PC-9 (cell line): ENCODE results near the gene LINGO1. TPM values are rescaled to one million over a fixed set of nuclear protein-coding genes. Genes with fewer than 3 reads are reported as not detected.

ENCODE experiments used
- BruUV-seq: library from RNA; stranded (reverse); fragments of 400-500 nt; replicated peaks from 2 replicates; lab custom pipeline; 2021; lab: Mats Ljungman, UMichigan
- CTCF ChIA-PET: fragments of 300-600 bp; sonication (Branson Sonifier 250); formaldehyde crosslinking; loops from one replicate; lab custom pipeline; 2022; ENCODE audit warnings: antibody characterized with exemption; lab: Charles Lee
- POLR2A ChIA-PET: fragments of 300-600 bp; sonication (Branson Sonifier 250); formaldehyde crosslinking; loops from one replicate; lab custom pipeline; 2022; ENCODE audit warnings: antibody characterized with exemption; ENCODE audit not compliant: unreplicated experiment; lab: Charles Lee
- DNase-seq, 2 experiments: peaks; one replicate each; pipeline versions ENCODE4 v3.0.0 to v3.0.0-alpha.2; 2015 to 2022; ENCODE audit warnings: mixed read lengths in 1 of 2
- H2AFZ ChIP-seq: fragments of 200-600 bp; sonication (generic); 2 replicates; pipeline ENCODE4 v1.8.1; 2017; ENCODE audit warnings: antibody characterized with exemption
- H3F3A ChIP-seq: fragments of 200-600 bp; sonication (generic); 2 replicates; pipeline ENCODE4 v1.8.1; 2017; ENCODE audit warnings: antibody characterized with exemption, mild to moderate bottlenecking, low read depth; ENCODE audit not compliant: insufficient read depth
- H3K27ac ChIP-seq: fragments of 200-600 bp; sonication (generic); 2 replicates; pipeline ENCODE4 v1.6.1; 2016; ENCODE audit warnings: mixed run types
- H3K27me3 ChIP-seq: fragments of 200-600 bp; sonication (generic); 2 replicates; pipeline ENCODE4 v1.6.1; 2016; ENCODE audit warnings: low read depth, mixed run types; ENCODE audit not compliant: insufficient read depth
- H3K36me3 ChIP-seq: fragments of 200-600 bp; sonication (generic); 2 replicates; pipeline ENCODE4 v1.6.1; 2016; ENCODE audit warnings: low read depth, mixed run types
- H3K4me1 ChIP-seq: fragments of 200-600 bp; sonication (generic); replicated peaks from 2 replicates; pipeline ENCODE4 v1.6.1; 2016; ENCODE audit warnings: mixed run types; ENCODE audit not compliant: insufficient read depth
- H3K4me2 ChIP-seq: fragments of 200-600 bp; sonication (generic); 2 replicates; pipeline ENCODE4 v1.6.1; 2017; ENCODE audit warnings: mixed run types
- H3K4me3 ChIP-seq: fragments of 200-600 bp; sonication (generic); 2 replicates; pipeline ENCODE4 v1.6.1; 2016; ENCODE audit warnings: mixed run types
- H3K79me2 ChIP-seq: fragments of 200-600 bp; sonication (generic); 2 replicates; pipeline ENCODE4 v1.6.1; 2017; ENCODE audit warnings: low read depth, mixed run types
- H3K9me2 ChIP-seq: fragments of 200-600 bp; sonication (generic); 2 replicates; pipeline ENCODE4 v1.8.1; 2017; ENCODE audit warnings: mild to moderate bottlenecking; ENCODE audit not compliant: insufficient read depth
- H3K9me3 ChIP-seq: fragments of 200-600 bp; sonication (generic); 2 replicates; pipeline ENCODE4 v1.8.1; 2016; ENCODE audit warnings: low read depth; ENCODE audit not compliant: insufficient read depth
- H4K20me1 ChIP-seq: fragments of 200-600 bp; sonication (generic); 2 replicates; pipeline ENCODE4 v1.8.1; 2017; ENCODE audit not compliant: insufficient read depth
- EZH2 ChIP-seq: fragments of 200-600 bp; sonication (generic); IDR thresholded peaks from 2 replicates; pipeline ENCODE4 v1.8.0; 2017; ENCODE audit warnings: antibody characterized with exemption, low read depth
- intact Hi-C: fragments of 100-400 bp; cut with micrococcal nuclease; formaldehyde crosslinking; loops from one replicate; pipeline ENCODE4 v1.10.0; 2022; ENCODE audit not compliant: unreplicated experiment
- total RNA-seq: library from RNA; stranded (reverse); gene quantifications from 2 replicates; pipeline ENCODE4 v1.2.3, GENCODE V29; 2021
- TF ChIP-seq, protein P1 (sequence below): fragments of 200-600 bp; sonication (generic); conservative IDR thresholded peaks from 2 replicates; pipeline ENCODE4 v1.6.1; 2017; ENCODE audit warnings: mixed run types, antibody characterized with exemption, mild to moderate bottlenecking, moderate library complexity

LINGO1 gene
- total RNA-seq, 1 experiment from 2014 or later: not detected

- Histone ChIP-seq H3K9me3 (no peaks in the 10 kb centered on the region), H3K9me2 (no peaks in the 10 kb centered on the region), H3K27ac (no peak overlapping the region), H3F3A (no peaks in the 10 kb centered on the region), H3K4me2 (no peak overlapping the region), H4K20me1 (no peaks in the 10 kb centered on the region), H3K4me3 (no peak overlapping the region), H3K36me3 (no peaks in the 10 kb centered on the region), H3K4me1 (no peaks in the 10 kb centered on the region), H3K27me3 (peaks cover 46% of the 10 kb centered on the region), H3K79me2 (no peaks in the 10 kb centered on the region), H2AFZ (no peak overlapping the region)
- BruUV-seq: no TSS peak
- CTCF ChIA-PET: no interaction called here
- no peak for TF ChIP-seq EZH2
- TF ChIP-seq, protein P1, sequence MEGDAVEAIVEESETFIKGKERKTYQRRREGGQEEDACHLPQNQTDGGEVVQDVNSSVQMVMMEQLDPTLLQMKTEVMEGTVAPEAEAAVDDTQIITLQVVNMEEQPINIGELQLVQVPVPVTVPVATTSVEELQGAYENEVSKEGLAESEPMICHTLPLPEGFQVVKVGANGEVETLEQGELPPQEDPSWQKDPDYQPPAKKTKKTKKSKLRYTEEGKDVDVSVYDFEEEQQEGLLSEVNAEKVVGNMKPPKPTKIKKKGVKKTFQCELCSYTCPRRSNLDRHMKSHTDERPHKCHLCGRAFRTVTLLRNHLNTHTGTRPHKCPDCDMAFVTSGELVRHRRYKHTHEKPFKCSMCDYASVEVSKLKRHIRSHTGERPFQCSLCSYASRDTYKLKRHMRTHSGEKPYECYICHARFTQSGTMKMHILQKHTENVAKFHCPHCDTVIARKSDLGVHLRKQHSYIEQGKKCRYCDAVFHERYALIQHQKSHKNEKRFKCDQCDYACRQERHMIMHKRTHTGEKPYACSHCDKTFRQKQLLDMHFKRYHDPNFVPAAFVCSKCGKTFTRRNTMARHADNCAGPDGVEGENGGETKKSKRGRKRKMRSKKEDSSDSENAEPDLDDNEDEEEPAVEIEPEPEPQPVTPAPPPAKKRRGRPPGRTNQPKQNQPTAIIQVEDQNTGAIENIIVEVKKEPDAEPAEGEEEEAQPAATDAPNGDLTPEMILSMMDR: no peak
- intact Hi-C loops: no loop called here
- no peak for DNase-seq
- POLR2A ChIA-PET: no interaction called here
Observed at GRCh38 chr15:77582763-77583162, 49.9 kb downstream of the LINGO1 start.

GRCh38 chr15:77581896-77582569 lies 50.7 kb downstream of the LINGO1 start:
- Histone ChIP-seq H3K27ac (no peak overlapping the region), H2AFZ (no peak overlapping the region), H4K20me1 (no peaks in the 10 kb centered on the region), H3K4me2 (no peak overlapping the region), H3K27me3 (peaks cover 53% of the 10 kb centered on the region), H3K79me2 (no peaks in the 10 kb centered on the region), H3K9me3 (no peaks in the 10 kb centered on the region), H3K36me3 (no peaks in the 10 kb centered on the region), H3F3A (no peaks in the 10 kb centered on the region), H3K4me3 (no peak overlapping the region), H3K9me2 (no peaks in the 10 kb centered on the region), H3K4me1 (no peaks in the 10 kb centered on the region)
- TF ChIP-seq EZH2: no peak
- TF ChIP-seq, protein P1: no peak
- intact Hi-C loops: no loop called here
- no TSS peak for BruUV-seq
- DNase-seq: no peak
- ChIA-PET POLR2A (interaction anchor here (0.6 kb wide), 1 partner anchor 30 kb away, joined by 3 read pairs; no protein-coding TSS in a partner anchor), CTCF (no interaction called here)

DNA sequence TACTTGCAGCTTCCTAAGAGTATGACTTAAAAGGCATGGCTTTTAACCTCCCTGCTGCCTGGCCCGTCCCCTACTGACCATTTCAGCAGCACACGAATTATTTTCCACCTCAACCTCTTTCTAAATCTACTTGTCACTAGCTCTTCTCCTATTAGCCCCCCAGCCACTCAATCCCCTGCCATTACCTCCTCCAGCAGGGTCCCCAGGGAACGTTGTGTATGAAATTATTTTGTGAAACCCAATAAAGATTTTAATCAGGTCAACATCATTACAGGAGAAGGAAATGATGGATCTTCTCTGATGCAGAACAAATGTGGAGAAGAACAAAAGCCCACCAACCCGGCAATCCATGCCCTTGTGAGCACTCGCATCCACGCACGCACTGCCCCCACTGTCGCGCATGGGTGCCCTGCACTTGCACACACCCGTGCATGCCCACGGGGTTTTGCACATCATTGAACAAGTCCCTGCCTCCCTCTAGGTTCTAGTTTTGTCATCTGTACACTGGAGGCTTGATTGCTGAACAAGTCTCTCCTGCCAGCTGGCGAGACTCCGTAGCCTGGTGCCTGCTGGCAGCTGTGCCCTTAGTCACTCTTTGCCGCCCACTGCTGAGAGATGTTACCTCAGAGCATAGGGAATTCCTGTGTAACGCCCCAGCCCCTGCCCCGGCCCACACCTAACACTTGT lies 51.6 kb downstream of the LINGO1 start:
- no peak overlapping the region for H3K4me3 ChIP-seq
- no peaks in the 10 kb centered on the region for H3F3A ChIP-seq
- no peaks in the 10 kb centered on the region for H3K9me2 ChIP-seq
- DNase-seq: no peak
- peaks cover 53% of the 10 kb centered on the region for H3K27me3 ChIP-seq
- intact Hi-C loops: no loop called here
- TF ChIP-seq, protein P1: no peak
- TF ChIP-seq EZH2: no peak
- no TSS peak for BruUV-seq
- ChIA-PET CTCF (no interaction called here), POLR2A (no interaction called here)
- no peak overlapping the region for H3K27ac ChIP-seq
- no peaks in the 10 kb centered on the region for H3K4me1 ChIP-seq
- H3K9me3 ChIP-seq: no peaks in the 10 kb centered on the region
- H3K4me2 ChIP-seq: no peak overlapping the region
- no peak overlapping the region for H2AFZ ChIP-seq
- H3K79me2 ChIP-seq: no peaks in the 10 kb centered on the region
- H4K20me1 ChIP-seq: no peaks in the 10 kb centered on the region
- no peaks in the 10 kb centered on the region for H3K36me3 ChIP-seq
